ENCODE results near the gene PDLIM1.
"Not testable (repeated sequence)": the region's sequence is repeated elsewhere in the genome, so short reads cannot be mapped to it uniquely, and the experiment has no call there.

PDLIM1 gene

DNA sequence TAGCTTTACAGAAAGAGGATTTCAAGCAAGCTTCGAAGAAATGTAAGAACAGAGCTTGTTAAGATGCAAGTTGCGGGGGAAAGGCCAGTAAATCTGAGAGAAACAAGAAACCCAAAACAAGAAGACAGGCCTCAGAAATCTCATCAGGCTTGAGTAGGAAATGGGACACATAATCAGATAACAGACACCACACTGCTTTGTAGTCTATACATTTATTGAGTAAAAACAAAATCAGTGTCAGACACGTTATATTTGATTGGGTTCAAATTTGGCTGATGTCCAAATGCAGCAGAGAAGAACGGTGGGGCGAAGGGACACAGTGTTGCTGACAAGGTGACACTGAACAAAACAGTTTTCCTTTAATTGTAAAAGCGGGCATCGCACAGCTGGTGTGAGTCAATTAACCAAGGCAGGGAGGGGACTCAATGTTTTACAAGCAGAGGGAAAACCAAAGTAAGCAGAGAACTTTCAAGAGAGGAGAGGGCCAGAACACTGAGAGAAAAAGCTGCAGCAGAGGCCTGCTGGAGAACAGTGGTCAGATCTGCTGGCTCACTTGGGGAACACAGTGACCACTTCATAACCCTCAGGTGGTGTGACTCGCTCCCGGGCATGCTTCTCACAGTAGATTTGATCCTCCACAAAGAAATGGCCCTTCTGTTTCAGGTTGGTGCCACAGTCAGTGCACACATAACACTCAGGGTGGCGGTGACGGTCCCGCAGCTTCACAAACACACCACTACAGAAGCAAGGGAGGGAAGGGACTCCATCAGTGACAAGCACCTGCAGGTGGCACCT lies 53.2 kb downstream of the PDLIM1 start:
- no peak for DNase-seq

DNA sequence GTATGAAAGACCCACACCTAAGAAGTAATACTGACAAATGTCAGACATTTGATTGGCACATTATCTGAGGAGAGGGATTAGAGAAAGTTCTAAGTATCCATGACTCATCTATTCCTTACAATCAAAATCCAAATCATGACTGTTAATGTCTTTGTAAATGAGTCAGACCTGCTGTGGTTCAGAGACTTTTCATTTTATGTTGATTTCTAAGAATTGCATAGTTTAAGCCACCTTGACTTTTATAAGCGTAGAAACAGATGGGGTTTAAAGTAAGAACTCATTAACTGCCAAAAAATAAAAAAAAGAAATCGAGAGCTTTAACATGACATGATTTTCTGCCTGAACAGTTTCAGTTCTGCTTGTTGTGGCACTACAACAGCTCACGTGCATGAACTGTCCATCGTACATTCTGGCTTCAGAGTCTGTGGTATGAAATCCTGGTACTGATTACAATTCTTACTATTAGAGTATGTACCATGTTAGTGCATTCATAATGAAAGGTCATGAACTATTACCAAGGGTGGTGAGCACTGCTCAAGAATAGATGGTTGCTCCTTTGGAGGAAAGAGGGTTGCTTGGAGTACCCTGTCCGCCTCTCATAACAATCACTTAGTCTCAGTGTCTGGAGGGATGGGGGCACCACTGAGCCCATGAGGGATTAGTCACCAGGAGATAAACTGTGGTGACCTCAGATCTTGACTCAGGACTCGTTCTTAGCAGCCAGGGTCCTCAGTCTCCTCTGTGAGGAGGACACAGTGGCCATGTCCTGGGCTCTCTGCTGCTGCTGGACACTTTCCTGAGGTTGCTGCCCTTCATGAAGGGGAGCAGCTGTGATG lies 54.5 kb downstream of the PDLIM1 start:
- no peak for DNase-seq

DNA sequence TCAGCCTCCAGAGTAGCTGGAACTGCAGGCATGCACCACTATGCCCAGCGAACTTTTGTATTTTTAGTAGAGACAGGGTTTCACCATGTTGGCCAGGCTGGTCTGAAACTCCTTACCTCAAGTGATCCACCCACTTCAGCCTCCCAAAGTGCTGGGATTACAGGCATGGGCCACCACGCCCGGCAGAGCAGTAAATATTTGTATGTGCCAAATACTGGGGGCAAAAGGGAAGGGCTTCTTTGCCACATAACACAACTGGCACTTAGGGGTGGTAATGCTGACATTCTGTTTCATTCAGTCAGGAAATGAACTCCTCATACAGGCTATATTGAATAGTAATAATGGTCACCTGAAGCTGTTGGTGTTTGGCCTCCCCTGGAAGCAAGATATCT lies 55.1 kb downstream of the PDLIM1 start:
- DNase-seq = no peak

DNA sequence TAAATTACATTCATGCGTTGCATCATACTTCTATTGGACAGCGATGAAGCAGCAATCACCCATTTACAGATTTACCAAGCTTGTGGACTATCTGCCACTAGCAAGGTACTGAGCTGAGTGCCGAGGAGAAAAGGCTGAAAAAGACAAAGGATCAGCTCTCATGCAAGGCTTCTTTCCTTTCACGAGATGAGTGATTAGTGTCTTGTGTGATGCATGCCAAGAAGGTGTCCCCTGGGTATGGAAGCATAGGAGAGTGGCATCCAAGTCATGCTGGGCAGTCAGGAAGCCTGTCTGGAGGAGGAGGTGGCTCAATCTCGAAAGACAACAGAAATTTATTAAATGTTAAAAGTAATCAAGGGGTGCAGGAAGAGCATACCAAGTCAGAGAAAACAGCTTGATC lies 55.9 kb downstream of the PDLIM1 start:
- DNase-seq = no peak

DNA sequence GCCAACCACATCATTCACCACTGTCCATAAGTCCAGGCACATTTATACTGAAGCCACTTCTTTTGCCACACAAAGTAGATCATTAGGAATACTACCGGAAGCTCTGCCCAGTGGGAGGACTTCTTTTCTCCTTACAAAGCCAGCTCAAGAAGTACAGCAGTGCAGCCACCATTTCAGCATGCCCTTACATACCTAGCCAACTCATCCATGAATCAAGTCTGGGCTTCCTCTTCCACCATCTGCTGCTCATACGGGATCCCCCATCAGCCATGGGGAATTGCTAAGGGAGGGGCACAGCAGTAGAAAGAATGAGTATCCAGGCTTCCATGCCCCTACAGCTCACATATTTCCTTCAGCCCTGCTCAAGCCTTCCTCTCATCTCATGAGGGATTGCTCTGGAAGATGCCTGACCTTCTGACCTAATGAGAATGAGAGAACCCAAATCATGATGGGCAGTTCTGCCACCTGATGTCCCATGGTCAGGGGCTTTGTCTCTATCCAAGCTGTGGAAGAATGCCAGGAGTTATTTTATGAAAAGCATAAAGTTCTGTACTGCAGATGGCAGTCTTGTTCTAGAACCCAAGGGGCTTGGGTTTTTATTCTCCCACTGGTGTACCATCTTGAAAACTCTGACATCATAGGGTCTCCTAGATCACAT lies 57.3 kb downstream of the PDLIM1 start:
- DNase-seq = no peak

DNA sequence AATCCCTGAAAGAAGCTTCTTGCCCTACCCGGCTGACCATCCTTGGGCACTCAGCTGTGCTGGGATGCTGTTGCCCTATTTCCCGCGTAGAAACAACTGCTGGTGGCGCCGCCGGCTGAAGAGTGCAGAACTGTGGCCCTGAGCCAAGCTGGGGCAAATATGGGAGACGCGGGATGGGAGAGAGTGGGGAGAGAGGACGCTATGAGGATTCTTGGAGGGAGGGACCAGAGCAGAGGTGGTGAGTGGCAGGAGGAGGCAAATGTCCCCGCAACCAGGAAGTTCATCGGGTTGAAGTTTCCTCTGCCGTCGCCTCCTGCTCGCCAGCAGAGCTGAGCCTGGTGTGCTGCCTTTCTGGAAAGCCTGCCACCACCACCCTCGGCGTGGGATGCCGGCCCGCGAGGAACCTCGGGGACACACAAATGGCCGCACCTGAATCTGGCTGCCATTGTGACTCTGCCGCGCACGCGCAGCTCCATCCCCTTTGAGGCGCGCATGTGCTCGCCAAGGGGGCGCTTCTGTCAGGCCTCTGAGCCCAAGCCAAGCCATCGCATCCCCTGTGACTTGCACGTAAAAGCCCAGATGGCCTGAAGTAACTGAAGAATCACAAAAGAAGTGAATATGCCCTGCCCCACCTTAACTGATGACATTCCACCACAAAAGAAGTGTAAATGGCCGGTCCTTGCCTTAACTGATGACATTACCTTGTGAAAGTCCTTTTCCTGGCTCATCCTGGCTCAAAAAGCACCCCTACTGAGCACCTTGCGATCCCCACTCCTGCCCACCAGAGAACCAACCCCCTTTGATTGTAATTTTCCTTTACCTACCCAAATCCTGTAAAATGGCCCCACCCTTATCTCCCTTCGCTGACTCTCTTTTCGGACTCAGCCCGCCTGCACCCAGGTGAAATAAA lies 59.9 kb downstream of the PDLIM1 start:
- DNase-seq = not testable (repeated sequence)

DNA sequence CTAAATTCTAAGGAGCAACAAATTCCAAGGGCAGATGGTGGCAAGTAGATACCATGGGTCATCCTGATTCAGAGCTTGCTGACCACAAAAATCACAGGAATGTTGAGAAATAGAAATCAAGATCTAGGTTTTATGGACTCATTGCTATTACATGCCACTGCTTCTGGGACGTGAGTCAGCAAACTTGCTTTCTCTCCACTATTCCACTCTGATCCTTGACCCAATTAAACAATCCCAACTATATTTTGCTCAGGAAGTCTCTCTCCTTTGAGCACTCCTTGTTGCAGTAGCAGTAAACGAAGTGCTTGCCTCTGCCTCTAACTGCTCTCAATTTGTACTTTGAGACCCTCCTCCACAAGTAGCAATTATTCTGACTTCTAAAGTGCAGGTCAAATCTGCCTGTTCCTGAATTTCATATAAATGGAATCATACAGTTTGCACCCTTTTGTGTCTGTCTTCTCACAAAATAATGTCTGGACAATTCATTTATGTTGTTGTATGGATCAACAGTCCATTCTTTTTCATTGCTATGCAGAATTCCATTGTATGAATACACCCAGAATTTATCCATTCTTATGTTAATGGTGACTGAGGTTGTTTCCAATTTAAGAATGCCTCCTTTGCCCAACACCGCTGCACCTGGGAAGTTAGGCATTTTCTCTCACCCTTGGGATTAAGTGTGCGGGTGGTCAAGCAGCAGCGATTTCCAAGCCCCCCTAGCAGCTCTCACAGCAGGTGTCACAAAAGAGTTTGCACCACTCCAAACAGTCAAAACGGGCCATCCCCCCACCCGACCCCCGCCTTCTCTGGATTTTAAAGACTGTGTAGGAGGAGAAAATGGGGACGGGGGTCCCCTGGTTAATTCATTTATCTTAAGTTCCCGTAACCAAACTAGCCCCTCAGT lies 60.8 kb downstream of the PDLIM1 start:
- DNase-seq = no peak

DNA sequence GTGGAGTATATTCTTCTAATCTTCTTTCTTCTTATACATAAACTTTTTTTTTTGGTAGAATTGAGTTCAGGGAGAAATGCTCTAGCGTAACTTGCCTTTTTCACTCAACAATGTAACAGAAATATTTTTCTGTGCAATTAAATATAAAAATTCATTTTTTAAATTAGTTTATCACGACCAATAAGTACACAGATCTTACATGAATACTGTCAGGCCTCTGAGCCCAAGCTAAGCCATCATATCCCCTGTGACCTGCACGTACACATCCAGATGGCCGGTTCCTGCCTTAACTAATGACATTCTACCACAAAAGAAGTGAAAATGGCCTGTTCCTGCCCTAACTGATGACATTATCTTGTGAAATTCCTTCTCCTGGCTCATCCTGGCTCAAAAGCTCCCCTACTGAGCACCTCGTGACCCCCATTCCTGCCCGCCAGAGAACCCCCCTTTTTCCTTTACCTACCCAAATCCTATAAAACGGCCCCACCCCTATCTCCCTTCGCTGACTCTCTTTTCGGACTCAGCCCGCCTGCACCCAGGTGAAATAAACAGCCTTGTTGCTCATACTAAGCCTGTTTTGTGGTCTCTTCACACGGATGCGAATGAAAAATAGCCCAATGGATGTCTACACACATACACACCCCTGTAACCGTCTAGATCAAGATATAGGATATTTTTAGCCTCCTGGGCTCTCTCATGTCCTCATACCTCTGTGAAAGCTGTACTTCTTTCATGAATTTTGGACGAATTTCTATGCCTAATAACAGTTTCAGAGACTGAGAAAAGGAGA lies 61.7 kb downstream of the PDLIM1 start:
- DNase-seq = not testable (repeated sequence)

DNA sequence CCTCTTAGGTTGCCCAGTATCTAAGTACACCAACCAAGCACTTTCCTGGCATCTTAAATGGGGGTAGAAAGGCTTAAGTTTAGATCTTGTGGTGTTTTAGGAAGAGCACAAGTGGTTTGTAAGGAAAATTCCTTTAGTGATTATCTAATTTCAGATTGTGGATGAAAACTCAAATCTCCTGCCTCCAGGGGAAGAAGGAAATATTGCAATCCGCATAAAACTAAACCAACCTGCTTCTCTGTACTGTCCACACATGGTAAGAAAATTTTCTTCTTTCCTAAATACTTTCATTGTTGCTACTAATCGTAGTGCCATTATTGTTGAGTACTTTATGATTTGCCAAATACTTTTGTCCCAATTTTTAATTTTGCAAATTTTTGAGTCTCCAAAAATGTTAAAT lies 65.7 kb downstream of the PDLIM1 start:
- no peak for DNase-seq

DNA sequence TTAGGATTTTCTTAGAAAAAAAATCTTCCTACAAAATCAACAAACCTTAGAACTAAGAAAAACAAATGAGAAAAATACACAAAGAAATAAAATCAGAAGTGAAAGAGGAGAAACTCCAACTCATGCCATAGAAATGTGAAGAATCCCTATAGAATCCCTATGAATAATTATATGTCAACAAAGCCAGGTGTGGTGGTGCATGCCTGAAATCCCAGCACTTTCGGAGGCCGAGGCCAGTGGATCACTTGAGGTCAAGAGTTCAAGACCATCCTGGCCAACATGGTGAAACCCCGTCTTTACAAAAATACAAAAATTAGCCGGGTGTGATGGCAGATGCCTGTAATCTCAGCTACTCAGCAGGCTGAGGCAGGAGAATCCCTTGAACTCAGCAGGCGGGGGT lies 69.7 kb downstream of the PDLIM1 start:
- DNase-seq = no peak

DNA sequence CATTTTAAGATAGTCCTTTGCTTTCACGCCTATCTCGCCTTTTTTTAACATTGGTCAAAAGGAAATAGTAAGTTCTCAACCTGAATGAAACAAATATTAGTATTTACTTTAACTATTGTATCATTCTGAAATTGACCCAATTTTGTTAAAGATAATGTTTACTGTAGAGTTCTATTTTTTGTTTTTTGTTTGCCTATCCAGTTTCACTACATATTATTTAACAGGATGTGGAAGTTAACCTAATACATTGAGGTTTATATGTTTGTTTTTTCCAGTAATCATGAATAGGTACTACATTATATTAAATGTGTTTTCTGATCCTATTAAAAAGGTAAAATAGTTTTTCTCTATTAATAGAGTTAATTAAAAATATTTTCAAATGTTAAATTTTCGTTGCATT lies 70.3 kb downstream of the PDLIM1 start:
- no peak for DNase-seq

DNA sequence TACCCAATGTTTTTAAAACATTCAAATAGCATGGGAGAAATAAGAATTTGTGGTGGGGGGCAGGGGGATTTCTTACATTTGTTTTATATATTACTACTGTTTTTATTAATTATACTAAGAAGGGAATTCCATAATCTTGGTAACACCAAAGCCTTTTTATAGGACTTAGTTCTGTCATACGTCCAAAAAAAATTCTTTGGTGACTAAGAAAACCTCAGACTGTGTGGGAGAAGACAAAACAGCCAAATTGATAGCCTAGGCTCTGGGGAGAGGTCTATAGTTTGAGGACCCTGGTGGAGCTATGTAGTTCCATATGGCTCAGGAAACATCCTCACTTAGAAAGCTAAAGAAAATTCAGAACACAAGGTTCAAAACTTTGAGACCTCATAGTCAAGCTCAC lies 73.3 kb downstream of the PDLIM1 start:
- no peak for DNase-seq

DNA sequence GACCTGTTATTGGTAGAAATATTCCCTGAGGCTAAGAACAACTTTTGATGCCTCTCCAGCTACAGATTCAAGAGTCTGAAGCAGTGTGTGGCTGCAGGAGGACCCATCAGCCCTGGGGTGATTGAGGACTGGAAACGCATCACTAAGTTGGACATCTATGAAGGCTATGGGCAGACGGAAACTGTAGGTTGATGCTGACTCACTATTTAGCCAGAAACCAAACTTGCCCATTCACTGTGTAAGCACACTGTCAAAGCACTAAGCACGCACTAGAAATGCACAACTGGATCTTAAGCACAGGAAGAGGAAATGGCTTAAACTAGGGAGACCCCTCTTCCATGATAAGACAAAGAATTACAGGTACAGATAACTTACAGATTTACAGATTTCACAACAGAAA lies 76.0 kb downstream of the PDLIM1 start:
- no peak for DNase-seq

DNA sequence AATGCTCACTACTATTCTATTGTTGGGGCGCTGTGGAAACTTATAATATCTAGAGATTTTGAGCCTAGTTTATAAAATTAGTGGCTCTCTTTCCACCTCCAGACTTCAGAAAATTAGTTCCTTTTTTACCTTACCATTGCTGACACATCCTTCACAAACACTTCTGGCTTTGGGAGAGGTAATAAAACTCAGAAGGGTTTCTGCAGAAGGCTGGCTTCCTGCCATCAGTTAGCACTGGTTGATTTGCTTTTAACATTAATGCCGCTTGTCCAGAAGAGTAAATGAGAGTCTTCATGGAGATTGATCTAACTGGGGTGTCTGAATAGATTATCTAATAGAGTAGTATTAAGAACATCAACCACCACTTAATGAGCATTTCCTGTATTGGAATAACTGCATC lies 76.4 kb downstream of the PDLIM1 start:
- no peak for DNase-seq

DNA sequence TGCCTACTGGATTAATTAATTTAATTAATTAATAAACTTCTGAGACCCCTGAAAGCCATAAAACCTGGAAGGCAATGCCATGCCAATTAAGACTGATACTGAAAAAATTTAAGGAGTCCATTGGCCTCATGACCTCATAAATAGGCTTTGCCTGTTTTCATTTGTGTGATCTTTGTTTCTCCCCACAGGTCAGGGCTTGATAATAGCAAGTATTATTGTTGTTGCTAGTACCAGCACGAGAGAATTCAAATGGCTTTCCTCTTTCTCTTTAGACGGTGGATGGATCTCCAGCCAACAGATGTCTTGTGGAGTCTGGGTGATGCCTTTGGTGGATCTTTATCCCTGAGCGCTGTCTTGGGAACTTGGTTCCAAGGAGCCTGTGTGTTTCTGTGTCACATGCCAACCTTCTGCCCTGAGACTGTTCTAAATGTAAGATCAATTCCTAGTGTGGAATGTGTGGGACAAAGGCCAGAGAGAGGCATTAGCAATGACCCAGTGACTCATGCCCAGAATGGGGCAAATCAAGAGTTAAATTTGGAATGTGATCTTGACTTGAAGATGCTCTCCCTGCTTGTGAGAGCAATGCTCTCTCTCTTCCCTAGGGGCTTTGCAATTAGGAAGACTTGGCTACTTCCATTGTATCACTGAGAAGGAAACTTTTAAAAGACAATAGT lies 79.1 kb downstream of the PDLIM1 start:
- DNase-seq = no peak

DNA sequence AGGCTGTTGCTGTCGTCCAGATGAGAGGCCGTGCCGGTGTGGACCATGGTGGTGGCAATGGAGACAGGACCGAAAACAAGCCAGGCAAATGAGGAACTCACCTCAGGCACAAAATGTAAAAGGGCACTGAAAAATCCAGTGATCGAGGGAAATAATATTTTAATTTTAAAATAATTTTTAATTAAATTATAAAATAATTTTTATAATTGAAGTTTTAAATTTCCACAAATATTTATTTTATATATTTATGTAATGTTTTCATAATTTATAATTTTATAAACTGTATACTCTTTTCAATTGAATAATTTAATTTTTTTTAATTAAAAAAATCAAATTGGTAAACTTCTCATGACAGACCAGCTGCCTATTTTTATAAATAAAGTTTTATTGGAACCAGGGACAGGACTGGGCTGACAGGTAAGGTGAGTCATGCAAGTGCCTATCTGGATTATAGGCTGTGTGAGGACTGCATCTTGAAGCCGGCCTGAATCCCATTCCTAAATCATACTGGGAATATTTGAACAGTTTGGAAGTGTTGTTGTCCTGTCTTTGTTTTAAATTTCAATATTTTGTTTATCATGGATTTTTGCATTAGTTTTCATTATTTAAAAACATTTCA lies 81.2 kb downstream of the PDLIM1 start:
- no peak for DNase-seq

DNA sequence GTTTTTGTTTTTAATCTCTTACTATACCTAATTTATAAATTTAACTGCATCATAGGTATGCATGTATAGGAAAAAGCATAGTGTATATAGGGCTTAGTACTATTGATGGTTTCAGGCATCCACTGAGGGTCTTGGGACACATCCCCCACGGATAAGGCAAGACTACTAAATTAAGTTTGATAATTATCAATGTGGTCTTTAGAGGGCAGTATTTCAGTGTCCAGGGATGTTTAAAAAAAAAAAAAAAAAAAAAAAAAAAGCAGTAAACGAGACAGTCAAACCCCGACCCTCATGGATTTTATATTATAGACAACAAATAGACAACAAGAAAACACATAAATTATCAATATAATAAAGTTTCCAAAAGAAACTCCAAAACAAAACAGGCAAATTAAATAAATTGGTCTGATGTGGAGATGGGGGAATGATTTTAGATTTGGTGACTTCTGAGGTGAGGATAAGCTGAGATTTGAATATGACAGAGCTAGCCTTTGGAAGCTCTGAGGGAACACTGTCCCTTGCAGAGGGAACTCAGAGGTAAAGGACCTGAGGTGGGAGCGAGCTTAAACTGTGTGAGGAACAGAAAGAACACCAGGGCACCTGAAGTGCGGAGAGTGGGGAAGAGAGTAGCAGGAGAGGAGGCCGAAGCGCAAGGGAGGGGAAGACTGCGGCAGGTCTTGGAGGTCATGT lies 82.0 kb downstream of the PDLIM1 start:
- DNase-seq = peak in 1 of 2 experiments; percentile 6

DNA sequence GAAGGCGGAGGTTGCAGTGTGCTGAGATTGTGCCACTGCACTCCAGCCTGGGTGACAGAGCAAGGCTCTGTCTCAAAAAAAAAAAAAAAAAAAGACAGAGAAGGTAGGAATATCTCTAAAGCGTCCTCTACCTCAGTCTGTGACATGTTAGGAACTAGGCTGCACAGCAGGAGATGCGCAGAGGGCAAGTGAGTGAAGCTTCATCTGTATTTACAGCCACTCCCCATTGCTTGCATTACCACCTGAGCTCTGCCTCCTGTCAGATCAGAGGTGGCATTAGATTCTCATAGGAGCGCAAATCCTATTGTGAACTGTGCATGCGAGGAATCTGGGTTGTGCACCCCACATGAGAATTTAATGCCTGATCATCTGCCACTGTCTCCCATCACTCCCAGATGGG lies 87.9 kb downstream of the PDLIM1 start:
- DNase-seq = not testable (repeated sequence)

DNA sequence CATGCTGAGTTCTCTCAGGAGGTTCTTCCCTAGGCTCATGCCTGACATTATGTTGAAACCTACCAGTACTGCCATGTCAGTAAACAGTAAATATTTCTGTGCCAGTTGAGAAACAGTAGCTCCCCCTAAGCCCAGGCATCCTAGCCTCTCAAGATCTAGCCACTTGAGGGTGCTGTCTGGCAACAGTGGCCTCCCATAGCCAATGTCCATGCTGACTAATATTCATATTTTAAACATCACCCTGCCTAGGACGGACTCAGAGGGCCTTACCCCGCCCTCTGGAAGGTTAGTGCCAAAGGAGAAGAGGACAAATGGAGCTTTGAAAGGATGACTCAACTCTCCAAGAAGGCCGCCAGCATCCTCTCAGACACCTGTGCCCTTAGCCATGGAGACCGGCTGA lies 89.1 kb downstream of the PDLIM1 start:
- DNase-seq = no peak
